Measurements from ENCODE around the gene OR7G3.

GRCh38 chr19:9078651-9079050 lies 48.1 kb downstream of the OR7G3 start:
- TF ChIP-seq CTCF (IDR thresholded peaks at IDR 0.05) = no peak
- TF ChIP-seq POLR2A (IDR thresholded peaks at IDR 0.05) = no peak
